Large intestine (tissue), 12 donors: ENCODE data around the gene HIVEP1. TPM values are rescaled to one million over a fixed set of nuclear protein-coding genes. Genes with fewer than 3 reads are reported as not detected.

Source experiments
- DNase-seq, 2 donors: peaks; one replicate each; pipeline versions ENCODE4 v3.0.0 to v3.0.0-alpha.2; 2013
- H3K27ac ChIP-seq: one replicate; pipeline ENCODE4 v1.5.1; 2013; ENCODE audit warnings: low read length
- H3K27me3 ChIP-seq: 2 replicates; pipeline ENCODE4 v1.6.1; 2013; ENCODE audit warnings: low read length; ENCODE audit not compliant: control insufficient read depth, insufficient read depth
- H3K36me3 ChIP-seq: 2 replicates; pipeline ENCODE4 v1.6.1; 2013; ENCODE audit warnings: low read length; ENCODE audit not compliant: control insufficient read depth, insufficient read depth
- H3K4me1 ChIP-seq: one replicate; pipeline ENCODE4 v1.6.1; 2013; ENCODE audit warnings: low read length; ENCODE audit not compliant: control insufficient read depth, insufficient read depth
- H3K4me3 ChIP-seq: one replicate; pipeline ENCODE4 v1.5.1; 2013; ENCODE audit warnings: low read length
- H3K9me3 ChIP-seq: one replicate; pipeline ENCODE4 v1.6.1; 2013; ENCODE audit warnings: mild to moderate bottlenecking, low read depth, low read length, moderate library complexity; ENCODE audit not compliant: control insufficient read depth
- WGBS: methylation state at CpG from one replicate; pipeline ENCODE4 v1.1.5; 2013; ENCODE audit warnings: low lambda C conversion rate; ENCODE audit not compliant: insufficient coverage; 5-methylcytosine and 5-hydroxymethylcytosine counted together
- long read RNA-seq, 11 donors: transcript quantifications; one replicate each; lab custom pipeline, GENCODE V29; 2026
- polyA plus RNA-seq: library from polyadenylated mRNA; unstranded; fragments of 120-200 nt; gene quantifications from one replicate; pipeline ENCODE4 v1.2.1, GENCODE V29; 2013

Gene HIVEP1
- polyA plus RNA-seq = 24.2 TPM
- long read RNA-seq, donor 1 = 0 reads
- long read RNA-seq, donor 2, partial matches to known transcripts = 0 of 2 reads
- long read RNA-seq, donor 2, other reads (novel, unspliced or antisense) = 0 of 2 reads
- long read RNA-seq, donor 3, partial matches to known transcripts = 6 of 7 reads
- long read RNA-seq, donor 3, other reads (novel, unspliced or antisense) = 0 of 7 reads
- long read RNA-seq, donor 4 = 0 reads
- long read RNA-seq, donor 5 = 0 reads
- long read RNA-seq, donor 6, partial matches to known transcripts = 5 of 5 reads
- long read RNA-seq, donor 6, other reads (novel, unspliced or antisense) = 0 of 5 reads
- long read RNA-seq, donor 7, partial matches to known transcripts = 0 of 2 reads
- long read RNA-seq, donor 7, other reads (novel, unspliced or antisense) = 0 of 2 reads
- long read RNA-seq, donor 8, partial matches to known transcripts = 0 of 4 reads
- long read RNA-seq, donor 8, other reads (novel, unspliced or antisense) = 0 of 4 reads
- long read RNA-seq, donor 9, partial matches to known transcripts = 0 of 1 reads
- long read RNA-seq, donor 9, other reads (novel, unspliced or antisense) = 0 of 1 reads
- long read RNA-seq, donor 10, partial matches to known transcripts = 0 of 2 reads
- long read RNA-seq, donor 10, other reads (novel, unspliced or antisense) = 0 of 2 reads
- long read RNA-seq, donor 11, partial matches to known transcripts = 6 of 8 reads
- long read RNA-seq, donor 11, other reads (novel, unspliced or antisense) = 0 of 8 reads

GRCh38 chr6:12012038-12012557 lies at the start of gene HIVEP1:
HIVEP1 (plus strand) TSS chr6:12012312; CDS start chr6:12015629, 3,317 bp downstream.
- peaks cover 14% of the 10 kb centered on the region for H3K36me3 ChIP-seq
- peak within 1 kb of the TSS; percentile 84 for H3K4me3 ChIP-seq
- DNase-seq = peak in 1 of 2 donors; percentile 55
- peaks cover 7% of the 10 kb centered on the region for H3K4me1 ChIP-seq
- no peaks in the 10 kb centered on the region for H3K27me3 ChIP-seq
- no CpG with 5 or more reads among the region's 78 CpGs for WGBS
- peak within 1 kb of the TSS; percentile 90 for H3K27ac ChIP-seq
- no peaks in the 10 kb centered on the region for H3K9me3 ChIP-seq

- H3K4me3 ChIP-seq = no peak overlapping the region
- WGBS = 94% methylated on average over 3 of the region's 3 CpGs
- H3K9me3 ChIP-seq = no peaks in the 10 kb centered on the region
- H3K27me3 ChIP-seq = no peaks in the 10 kb centered on the region
- H3K27ac ChIP-seq = peak overlapping the region; percentile 77
- peaks cover 16% of the 10 kb centered on the region for H3K4me1 ChIP-seq
- no peaks in the 10 kb centered on the region for H3K36me3 ChIP-seq
- DNase-seq = peak; percentile 71 to 86
Observed at GRCh38 chr6:11963756-11964500, 48.2 kb upstream of the HIVEP1 start.

GRCh38 chr6:11964729-11965335 lies 47.3 kb upstream of the HIVEP1 start:
- no peak for DNase-seq
- H3K9me3 ChIP-seq = no peaks in the 10 kb centered on the region
- H3K4me1 ChIP-seq = peaks cover 16% of the 10 kb centered on the region
- WGBS = no CpG with 5 or more reads among the region's 3 CpGs
- no peaks in the 10 kb centered on the region for H3K36me3 ChIP-seq
- no peaks in the 10 kb centered on the region for H3K27me3 ChIP-seq
- no peak overlapping the region for H3K4me3 ChIP-seq
- peak overlapping the region; percentile 77 for H3K27ac ChIP-seq

DNA sequence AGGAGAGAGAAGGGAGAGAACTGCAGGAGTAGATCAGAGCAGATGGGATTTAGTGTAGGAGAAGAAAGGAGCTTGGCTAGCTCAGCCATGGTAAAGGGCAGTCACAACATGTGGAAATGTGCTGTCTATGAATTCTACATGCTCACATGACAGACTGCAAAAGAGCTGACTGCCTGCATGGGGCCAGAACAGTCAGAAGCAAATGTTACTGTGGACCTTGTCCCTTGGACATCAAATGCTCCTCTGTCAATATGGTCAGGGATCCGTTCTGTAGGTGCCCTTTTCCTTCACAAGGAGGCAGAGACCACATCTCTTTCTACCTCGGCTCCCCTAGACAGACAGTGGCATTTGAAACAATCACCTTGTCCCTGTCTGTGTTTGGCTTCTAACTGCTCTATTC lies 46.6 kb upstream of the HIVEP1 start:
- DNase-seq = peak; percentile 73 to 80
- Histone ChIP-seq H3K27ac (peak overlapping the region; percentile 77), H3K27me3 (no peaks in the 10 kb centered on the region), H3K4me3 (no peak overlapping the region), H3K36me3 (no peaks in the 10 kb centered on the region), H3K9me3 (no peaks in the 10 kb centered on the region), H3K4me1 (peaks cover 16% of the 10 kb centered on the region)
- WGBS = 40% methylated on average over 1 of the region's 2 CpGs

DNA sequence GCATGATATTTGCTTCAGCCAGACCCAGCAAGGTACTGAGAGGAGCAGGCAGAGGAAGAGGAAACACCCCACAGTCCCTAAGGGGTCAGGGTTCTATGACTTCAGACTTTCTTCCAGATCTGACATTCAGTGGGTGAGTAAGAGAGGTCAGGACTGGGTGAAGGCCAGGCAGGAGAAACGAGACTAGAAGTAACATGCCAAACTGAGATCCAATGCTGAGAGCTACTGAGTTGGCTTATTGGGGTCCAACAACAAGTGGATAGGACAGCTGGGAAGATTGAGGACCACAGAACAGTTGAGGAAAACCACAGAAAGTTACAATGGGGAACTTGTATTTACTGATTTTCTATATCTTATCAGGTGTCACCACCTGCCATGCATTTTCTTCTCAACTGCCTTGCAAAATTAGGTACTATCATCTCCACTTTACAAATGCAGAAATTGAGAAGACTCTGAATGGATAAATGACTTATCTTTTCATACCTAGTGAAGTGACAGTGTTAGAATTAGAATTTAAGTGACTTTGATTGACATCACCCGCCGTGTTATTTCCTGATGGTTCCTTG lies 43.8 kb upstream of the HIVEP1 start:
- no peaks in the 10 kb centered on the region for H3K36me3 ChIP-seq
- H3K4me3 ChIP-seq = no peak overlapping the region
- DNase-seq = no peak
- WGBS = no CpG with 5 or more reads among the region's 3 CpGs
- H3K9me3 ChIP-seq = no peaks in the 10 kb centered on the region
- H3K27me3 ChIP-seq = no peaks in the 10 kb centered on the region
- peaks cover 15% of the 10 kb centered on the region for H3K4me1 ChIP-seq
- no peak overlapping the region for H3K27ac ChIP-seq

DNA sequence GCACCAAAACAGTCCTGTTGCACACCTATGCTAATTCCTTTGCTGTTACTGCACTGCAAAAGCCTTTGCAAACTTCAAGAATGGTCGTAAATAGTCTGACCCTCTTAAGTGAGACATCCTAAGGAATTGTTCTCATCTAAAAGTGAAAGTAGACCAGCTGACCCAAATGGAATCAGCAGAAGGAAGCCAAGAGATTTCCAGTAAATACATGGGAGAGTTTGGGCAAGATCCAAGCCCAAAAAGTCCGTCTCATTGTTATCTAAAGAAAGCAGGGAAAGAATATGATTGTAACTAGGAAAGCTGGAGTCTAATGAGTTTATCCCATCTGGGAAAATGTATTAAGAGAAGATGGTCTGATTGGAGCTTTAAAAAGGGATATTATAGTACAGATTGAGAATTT lies 43.0 kb upstream of the HIVEP1 start:
- DNase-seq = peak; percentile 19 to 29
- H3K27me3 ChIP-seq = no peaks in the 10 kb centered on the region
- no peaks in the 10 kb centered on the region for H3K9me3 ChIP-seq
- H3K36me3 ChIP-seq = no peaks in the 10 kb centered on the region
- no peak overlapping the region for H3K4me3 ChIP-seq
- no peak overlapping the region for H3K27ac ChIP-seq
- no CpG with 5 or more reads among the region's 2 CpGs for WGBS
- H3K4me1 ChIP-seq = peaks cover 13% of the 10 kb centered on the region

DNA sequence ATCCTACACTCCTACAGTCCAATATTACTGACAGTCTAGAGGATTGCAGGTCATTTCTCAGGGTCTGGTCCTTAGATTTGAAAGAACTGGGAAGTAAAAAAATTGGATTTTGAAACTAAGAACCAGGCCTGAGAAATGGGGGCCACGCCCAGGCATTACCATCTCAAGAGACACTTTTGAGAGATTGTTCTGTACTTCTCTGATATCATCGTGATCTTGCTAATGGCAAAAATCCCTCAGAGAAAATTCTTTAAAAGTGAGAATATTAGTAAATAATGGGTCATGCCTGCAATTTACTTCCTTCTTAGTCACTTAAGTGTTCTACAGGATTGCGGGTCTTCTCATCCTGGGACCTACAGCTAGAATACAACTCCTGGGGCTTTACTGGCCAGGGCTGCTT lies 42.0 kb upstream of the HIVEP1 start:
- no CpG with 5 or more reads among the region's 3 CpGs for WGBS
- H3K27ac ChIP-seq = no peak overlapping the region
- H3K27me3 ChIP-seq = no peaks in the 10 kb centered on the region
- H3K36me3 ChIP-seq = no peaks in the 10 kb centered on the region
- H3K4me3 ChIP-seq = no peak overlapping the region
- DNase-seq = no peak
- peaks cover 3% of the 10 kb centered on the region for H3K4me1 ChIP-seq
- H3K9me3 ChIP-seq = no peaks in the 10 kb centered on the region

DNA sequence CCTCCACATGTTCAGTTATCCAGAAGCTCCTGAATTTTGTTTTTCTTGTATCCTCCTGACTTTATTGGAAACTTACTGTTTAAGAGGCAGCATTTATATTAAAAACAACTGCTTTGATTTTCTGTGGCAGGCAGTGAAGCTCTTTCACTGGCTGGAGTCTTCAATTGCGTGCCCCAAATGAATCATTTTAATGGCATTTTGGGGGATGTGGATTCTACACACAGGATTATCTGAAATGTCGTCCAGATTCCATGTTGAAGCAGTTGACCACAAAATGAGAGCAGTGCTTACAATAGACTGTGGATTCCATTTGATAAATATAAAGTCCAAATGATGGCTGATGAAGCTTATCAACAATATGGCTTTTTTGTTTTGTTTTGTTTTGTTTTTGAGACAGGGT lies 41.0 kb upstream of the HIVEP1 start:
- no peaks in the 10 kb centered on the region for H3K9me3 ChIP-seq
- no peaks in the 10 kb centered on the region for H3K4me1 ChIP-seq
- H3K4me3 ChIP-seq = no peak overlapping the region
- no peak for DNase-seq
- no peaks in the 10 kb centered on the region for H3K36me3 ChIP-seq
- H3K27me3 ChIP-seq = no peaks in the 10 kb centered on the region
- H3K27ac ChIP-seq = no peak overlapping the region
- WGBS = no CpG with 5 or more reads among the region's 2 CpGs

GRCh38 chr6:11972270-11972669 lies 39.8 kb upstream of the HIVEP1 start:
- Histone ChIP-seq H3K36me3 (no peaks in the 10 kb centered on the region), H3K9me3 (no peaks in the 10 kb centered on the region), H3K27me3 (no peaks in the 10 kb centered on the region), H3K27ac (no peak overlapping the region), H3K4me1 (no peaks in the 10 kb centered on the region), H3K4me3 (no peak overlapping the region)
- WGBS = no CpG with 5 or more reads among the region's 8 CpGs
- DNase-seq = no peak
